IMR-90 (cell line): ENCODE measurements around the gene QTRT2. TPM values are rescaled to one million over a fixed set of nuclear protein-coding genes. Genes with fewer than 3 reads are reported as not detected.

Source experiments
- ATAC-seq: fragments of 200-7000 bp; cut with Tn5 transposase; 2 replicates; pipeline ENCODE4 v1.9.1; 2020; ENCODE audit warnings: low read depth, mild to moderate bottlenecking, moderate library complexity
- BruUV-seq: library from RNA; stranded (reverse); fragments of 400-500 nt; replicated peaks from 2 replicates; lab custom pipeline; 2021; lab: Mats Ljungman, UMichigan
- CTCF ChIA-PET: fragments of 300-600 bp; formaldehyde crosslinking; extraction: SDS; loops from one replicate; lab custom pipeline; 2021; ENCODE audit warnings: antibody characterized with exemption; lab: Yijun Ruan, JAX
- POLR2A ChIA-PET: fragments of 300-600 bp; sonication (Branson Sonifier 250); formaldehyde crosslinking; loops from one replicate; lab custom pipeline; 2022; ENCODE audit warnings: antibody characterized with exemption; ENCODE audit not compliant: unreplicated experiment; lab: Charles Lee
- DNase-seq: peaks from one replicate; pipeline ENCODE4 v3.0.0; 2013
- H2AFZ ChIP-seq: replicated peaks from 2 replicates; pipeline ENCODE3; 2013; ENCODE audit warnings: low read length, mild to moderate bottlenecking; ENCODE audit not compliant: poor library complexity
- H2AK5ac ChIP-seq: 2 replicates; pipeline ENCODE4 v1.6.1; 2013; ENCODE audit warnings: low read depth, low read length, inconsistent platforms
- H2AK9ac ChIP-seq: replicated peaks from 2 replicates; pipeline ENCODE3; 2013; ENCODE audit warnings: mild to moderate bottlenecking, low read depth, low read length, moderate library complexity; ENCODE audit not compliant: poor library complexity
- H2BK120ac ChIP-seq: 2 replicates; pipeline ENCODE4 v1.6.1; 2013; ENCODE audit warnings: low read depth, low read length, inconsistent platforms
- H2BK15ac ChIP-seq: 3 replicates; pipeline ENCODE4 v1.6.1; 2013; ENCODE audit warnings: low read depth, low read length, inconsistent platforms
- H2BK20ac ChIP-seq: 2 replicates; pipeline ENCODE4 v1.6.1; 2013; ENCODE audit warnings: low read depth, mild to moderate bottlenecking, inconsistent platforms, low read length, moderate library complexity
- H2BK5ac ChIP-seq: 2 replicates; pipeline ENCODE4 v1.6.1; 2013; ENCODE audit warnings: mild to moderate bottlenecking, low read depth, low read length, inconsistent platforms; ENCODE audit not compliant: poor library complexity, severe bottlenecking
- H3K14ac ChIP-seq: replicated peaks from 2 replicates; pipeline ENCODE4 v1.6.1; 2013; ENCODE audit warnings: low read depth, low read length, inconsistent platforms
- H3K18ac ChIP-seq: 2 replicates; pipeline ENCODE4 v1.6.1; 2013; ENCODE audit warnings: low read depth, low read length, control low read depth
- H3K23ac ChIP-seq: 2 replicates; pipeline ENCODE4 v1.6.1; 2013; ENCODE audit warnings: low read depth, low read length, inconsistent platforms
- H3K27ac ChIP-seq: 2 replicates; pipeline ENCODE4 v1.5.1; 2013; ENCODE audit warnings: mild to moderate bottlenecking, control low read depth, low read length; ENCODE audit not compliant: insufficient read depth
- H3K27me3 ChIP-seq: 2 replicates; pipeline ENCODE4 v1.6.1; 2013; ENCODE audit warnings: low read length; ENCODE audit not compliant: control insufficient read depth, insufficient read depth
- H3K36me3 ChIP-seq: 2 replicates; pipeline ENCODE4 v1.6.1; 2013; ENCODE audit warnings: low read length, mixed read lengths; ENCODE audit not compliant: control insufficient read depth, insufficient read depth
- H3K4ac ChIP-seq: 2 replicates; pipeline ENCODE4 v1.6.1; 2013; ENCODE audit warnings: low read depth, low read length, inconsistent platforms
- H3K4me1 ChIP-seq: 2 replicates; pipeline ENCODE4 v1.6.1; 2013; ENCODE audit warnings: low read length, mixed read lengths; ENCODE audit not compliant: control insufficient read depth, insufficient read depth
- H3K4me2 ChIP-seq: 2 replicates; pipeline ENCODE4 v1.6.1; 2013; ENCODE audit warnings: low read depth, mild to moderate bottlenecking, control low read depth, low read length, moderate library complexity
- H3K4me3 ChIP-seq: 2 replicates; pipeline ENCODE4 v1.5.1; 2013; ENCODE audit warnings: low read depth, mild to moderate bottlenecking, control low read depth, low read length, moderate library complexity; ENCODE audit not compliant: insufficient read depth
- H3K56ac ChIP-seq: 2 replicates; pipeline ENCODE4 v1.6.1; 2013; ENCODE audit warnings: low read length, inconsistent platforms; ENCODE audit not compliant: insufficient read depth; ENCODE audit errors: extremely low read depth
- H3K79me1 ChIP-seq, 2 experiments: 2 replicates each; pipeline ENCODE4 v1.6.1; 2013; ENCODE audit warnings: low read length in 2 of 2, inconsistent platforms in 1 of 2, low read depth in 1 of 2
- H3K9ac ChIP-seq: 2 replicates; pipeline ENCODE4 v1.6.1; 2013; ENCODE audit warnings: low read depth, low read length, control low read depth
- H3K9me1 ChIP-seq: 2 replicates; pipeline ENCODE4 v1.6.1; 2013; ENCODE audit warnings: low read length, inconsistent platforms; ENCODE audit not compliant: insufficient read depth
- H3K9me3 ChIP-seq: 2 replicates; pipeline ENCODE4 v1.6.1; 2013; ENCODE audit warnings: low read length; ENCODE audit not compliant: control insufficient read depth, insufficient read depth
- H4K20me1 ChIP-seq: 2 replicates; pipeline ENCODE4 v1.6.1; 2013; ENCODE audit warnings: low read length, inconsistent platforms; ENCODE audit not compliant: insufficient read depth
- H4K5ac ChIP-seq: 2 replicates; pipeline ENCODE4 v1.6.1; 2013; ENCODE audit warnings: mild to moderate bottlenecking, low read depth, low read length, control low read depth
- H4K8ac ChIP-seq, 2 experiments: 2 replicates each; pipeline ENCODE4 v1.6.1; 2013; ENCODE audit warnings: low read depth in 2 of 2, low read length in 2 of 2, control low read depth in 1 of 2, inconsistent platforms in 1 of 2
- H4K91ac ChIP-seq: 2 replicates; pipeline ENCODE4 v1.6.1; 2013; ENCODE audit warnings: low read depth, low read length, inconsistent platforms; ENCODE audit not compliant: insufficient read depth
- MAFK ChIP-seq: IDR thresholded peaks from 2 replicates; pipeline ENCODE4 v1.6.1; 2012; ENCODE audit warnings: low read depth, low read length, improper control_type of control experiment
- MAZ ChIP-seq: IDR thresholded peaks from 2 replicates; pipeline ENCODE4 v1.6.1; 2012; ENCODE audit warnings: low read depth, mild to moderate bottlenecking, low read length, improper control_type of control experiment, moderate library complexity, borderline replicate concordance
- RCOR1 ChIP-seq: IDR thresholded peaks from 2 replicates; pipeline ENCODE4 v1.6.1; 2012; ENCODE audit warnings: mild to moderate bottlenecking, low read length, improper control_type of control experiment; ENCODE audit not compliant: insufficient replicate concordance
- RFX5 ChIP-seq: IDR thresholded peaks from 2 replicates; pipeline ENCODE4 v1.8.0; 2012; ENCODE audit warnings: low read depth, mild to moderate bottlenecking, low read length, moderate library complexity
- dilution Hi-C: fragments of 300-500 bp; cut with HindIII; formaldehyde crosslinking; loops from one replicate; pipeline ENCODE4 v1.14.3; 2018; ENCODE audit warnings: low sequenced_read_pairs; ENCODE audit not compliant: unreplicated experiment
- in situ Hi-C: fragments of 300-500 bp; cut with MboI; formaldehyde crosslinking; loops from 3 replicates; pipeline ENCODE4 v1.14.3; 2019; ENCODE audit warnings: low sequenced_read_pairs, inconsistent platforms, mixed read lengths
- intact Hi-C: fragments of 100-400 bp; cut with micrococcal nuclease; formaldehyde crosslinking; loops from 2 replicates; pipeline ENCODE4 v1.10.0; 2022
- polyA plus RNA-seq, 3 experiments: library from polyadenylated mRNA; depleted of rRNA; stranded (reverse); fragments of >200 nt; gene quantifications; 2 replicates each; pipeline ENCODE4 v1.2.3, GENCODE V29; 2012; ENCODE audit warnings: low replicate concordance in 1 of 3
- total RNA-seq: library from RNA; depleted of rRNA; stranded (reverse); fragments of >200 nt; gene quantifications from 2 replicates; pipeline ENCODE4 v1.2.3, GENCODE V29; 2012
- TF ChIP-seq, protein P1 (sequence below): fragments of 150-350 bp; IDR thresholded peaks from 2 replicates; pipeline ENCODE4 v1.6.1; 2016; ENCODE audit warnings: low read depth, mild to moderate bottlenecking, low read length, moderate library complexity, borderline replicate concordance

The QTRT2 gene
- total and polyA plus RNA-seq, 2 of the 4 experiments (the other 2 are of a cell fraction): 7.3 to 15.6 TPM

DNA sequence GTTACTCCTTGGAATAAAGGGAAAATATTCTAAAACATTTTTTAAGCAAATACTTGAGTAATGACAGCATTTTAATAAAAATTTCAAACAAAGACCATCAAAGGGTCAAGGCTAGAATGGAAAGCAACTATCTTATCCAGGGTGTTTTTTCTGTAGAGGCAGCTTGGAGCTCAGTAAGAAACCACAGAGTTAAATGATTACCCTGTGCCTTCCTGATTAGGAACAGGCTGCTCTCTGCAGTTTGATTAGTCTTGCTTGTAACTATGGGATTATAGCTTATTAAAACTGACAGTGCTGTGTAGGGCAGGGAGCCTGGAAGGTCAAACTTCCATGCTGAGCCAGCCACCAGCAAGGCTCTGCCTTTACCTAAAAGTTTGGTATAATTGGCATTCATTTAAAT, 33.1 kb downstream of the QTRT2 start:
- Histone ChIP-seq H4K20me1 (no peaks in the 10 kb centered on the region), H3K23ac (no peak overlapping the region), H2BK120ac (no peak overlapping the region), H4K91ac (no peak overlapping the region), H2BK15ac (no peak overlapping the region), H3K4me1 (peaks cover 3% of the 10 kb centered on the region; the same call in 1 of the 2 replicates), H3K27me3 (no peaks in the 10 kb centered on the region), H3K9me3 (no peaks in the 10 kb centered on the region), H3K18ac (no peak overlapping the region), H3K9ac (no peak overlapping the region), H2AK9ac (no peak overlapping the region), H3K4me2 (no peak overlapping the region), H3K36me3 (peaks cover 14% of the 10 kb centered on the region), H3K4ac (no peak overlapping the region), H3K9me1 (no peaks in the 10 kb centered on the region; the same call in 1 of the 2 replicates), H2BK5ac (no peak overlapping the region), H3K14ac (no peak overlapping the region), H4K8ac (no peak overlapping the region), H3K4me3 (no peak overlapping the region), H2AFZ (no peak overlapping the region), H3K27ac (no peak overlapping the region), H3K56ac (no peak overlapping the region), H3K79me1 (no peaks in the 10 kb centered on the region), H2AK5ac (no peak overlapping the region), H4K5ac (no peak overlapping the region), H2BK20ac (no peak overlapping the region)
- ChIA-PET POLR2A (no interaction called here), CTCF (no interaction called here)
- in situ Hi-C loops (no loop called here), dilution Hi-C loops (no loop called here), intact Hi-C loops (no loop called here)
- TF ChIP-seq MAFK: no peak
- no peak for TF ChIP-seq RCOR1
- TF ChIP-seq RFX5: no peak
- TF ChIP-seq MAZ: no peak
- TF ChIP-seq, protein P1, sequence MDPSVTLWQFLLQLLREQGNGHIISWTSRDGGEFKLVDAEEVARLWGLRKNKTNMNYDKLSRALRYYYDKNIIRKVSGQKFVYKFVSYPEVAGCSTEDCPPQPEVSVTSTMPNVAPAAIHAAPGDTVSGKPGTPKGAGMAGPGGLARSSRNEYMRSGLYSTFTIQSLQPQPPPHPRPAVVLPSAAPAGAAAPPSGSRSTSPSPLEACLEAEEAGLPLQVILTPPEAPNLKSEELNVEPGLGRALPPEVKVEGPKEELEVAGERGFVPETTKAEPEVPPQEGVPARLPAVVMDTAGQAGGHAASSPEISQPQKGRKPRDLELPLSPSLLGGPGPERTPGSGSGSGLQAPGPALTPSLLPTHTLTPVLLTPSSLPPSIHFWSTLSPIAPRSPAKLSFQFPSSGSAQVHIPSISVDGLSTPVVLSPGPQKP: no peak
- no peak for DNase-seq
- no TSS peak for BruUV-seq
- no peak for ATAC-seq
